AG04450 (cell line): ENCODE data around the gene UBASH3A. TPM values are rescaled to one million over a fixed set of nuclear protein-coding genes. Genes with fewer than 3 reads are reported as not detected.

Source experiments
- CTCF ChIA-PET: fragments of 300-600, 350-600 bp; formaldehyde crosslinking; extraction: SDS; loops from one replicate; lab custom pipeline; 2022; ENCODE audit warnings: antibody characterized with exemption, inconsistent platforms; lab: Charles Lee
- POLR2A ChIA-PET: fragments of 350-600 bp; formaldehyde crosslinking; extraction: SDS; loops from one replicate; lab custom pipeline; 2021; ENCODE audit warnings: antibody characterized with exemption, inconsistent platforms; lab: Yijun Ruan, JAX
- DNase-seq: peaks from one replicate; pipeline ENCODE4 v3.0.0-alpha.2; 2011; ENCODE audit warnings: low read depth, low spot score
- H3K27ac ChIP-seq: one replicate; pipeline ENCODE4 v1.5.1; 2012; ENCODE audit warnings: low read depth, low read length, control low read depth
- H3K27me3 ChIP-seq: one replicate; pipeline ENCODE4 v1.6.0; 2012; ENCODE audit warnings: low read length; ENCODE audit not compliant: control insufficient read depth, insufficient read depth
- H3K4me3 ChIP-seq: 2 replicates; pipeline ENCODE4 v1.5.1; 2011; ENCODE audit warnings: mild to moderate bottlenecking, low read depth, low read length, control low read depth
- H3K9me3 ChIP-seq: 2 replicates; pipeline ENCODE4 v1.5.1; 2012; ENCODE audit warnings: low read length; ENCODE audit not compliant: control insufficient read depth, insufficient read depth
- CTCF ChIP-seq: IDR thresholded peaks from 2 replicates; pipeline ENCODE4 v1.5.1; 2011; ENCODE audit warnings: low read depth, low read length, control low read depth, inconsistent platforms
- polyA plus RNA-seq: library from polyadenylated mRNA; depleted of rRNA; stranded (reverse); fragments of >200 nt; gene quantifications from 2 replicates; pipeline ENCODE4 v1.2.3, GENCODE V29; 2011

Gene UBASH3A
- polyA plus RNA-seq, 1 experiment = not detected

- DNase-seq = no peak
- no peak overlapping the region for H3K4me3 ChIP-seq
- ChIA-PET POLR2A (no interaction called here), CTCF (interaction anchor here (0.7 to 2.4 kb wide), 6 partner anchors 19 to 236 kb away, joined by 3 to 19 read pairs (median 3); no protein-coding TSS in a partner anchor)
- no peak overlapping the region for H3K27ac ChIP-seq
- H3K9me3 ChIP-seq = no peaks in the 10 kb centered on the region; the same call in 1 of the 2 replicates
- H3K27me3 ChIP-seq = no peaks in the 10 kb centered on the region
- peak; percentile 72 for TF ChIP-seq CTCF
Observed at GRCh38 chr21:42381347-42381984, 22.2 kb upstream of the UBASH3A start.

GRCh38 chr21:42382915-42383314, 20.8 kb upstream of the UBASH3A start:
- no peak for DNase-seq
- Histone ChIP-seq H3K27me3 (peaks cover under 1% of the 10 kb centered on the region), H3K27ac (no peak overlapping the region), H3K9me3 (no peaks in the 10 kb centered on the region; the same call in 1 of the 2 replicates), H3K4me3 (no peak overlapping the region)
- no peak for TF ChIP-seq CTCF
- ChIA-PET CTCF (interaction anchor here (0.5 to 2.4 kb wide), 2 partner anchors 238 to 332 kb away, joined by 3 to 19 read pairs; no protein-coding TSS in a partner anchor), POLR2A (no interaction called here)

GRCh38 chr21:42383331-42383730, 20.4 kb upstream of the UBASH3A start:
- no peak for DNase-seq
- CTCF ChIA-PET = no interaction called here
- peaks cover 4% of the 10 kb centered on the region for H3K27me3 ChIP-seq

GRCh38 chr21:42384156-42384945, 19.4 kb upstream of the UBASH3A start:
- TF ChIP-seq CTCF = no peak
- CTCF ChIA-PET = interaction anchor here (0.7 kb wide), 1 partner anchor 239 kb away, joined by 6 read pairs; no protein-coding TSS in a partner anchor

More at GRCh38 chr21:42383331-42383730, 20.4 kb upstream of the UBASH3A start:
- H3K4me3 ChIP-seq = no peak overlapping the region
- POLR2A ChIA-PET = no interaction called here
- H3K27ac ChIP-seq = no peak overlapping the region
- no peaks in the 10 kb centered on the region; the same call in 1 of the 2 replicates for H3K9me3 ChIP-seq
- TF ChIP-seq CTCF = no peak

More at GRCh38 chr21:42384156-42384945, 19.4 kb upstream of the UBASH3A start:
- H3K27me3 ChIP-seq = peaks cover 5% of the 10 kb centered on the region
- no peak overlapping the region for H3K27ac ChIP-seq
- H3K9me3 ChIP-seq = no peaks in the 10 kb centered on the region; the same call in 1 of the 2 replicates
- no peak overlapping the region for H3K4me3 ChIP-seq
- POLR2A ChIA-PET = no interaction called here
- no peak for DNase-seq
